HG03442 (cell line): ENCODE results near the gene RPS8.
A peak's percentile ranks its signal among the peaks of the same experiment; 100 is the strongest.
"Not testable (repeated sequence)": the region's sequence is repeated elsewhere in the genome, so short reads cannot be mapped to it uniquely, and the experiment has no call there.

Experiments
- ATAC-seq: cut with Tn5 transposase; IDR thresholded peaks from one replicate; pipeline ENCODE4 v1.9.1; 2021; ENCODE audit warnings: mild to moderate bottlenecking, moderate library complexity; ENCODE audit not compliant: unreplicated experiment

The RPS8 gene

DNA sequence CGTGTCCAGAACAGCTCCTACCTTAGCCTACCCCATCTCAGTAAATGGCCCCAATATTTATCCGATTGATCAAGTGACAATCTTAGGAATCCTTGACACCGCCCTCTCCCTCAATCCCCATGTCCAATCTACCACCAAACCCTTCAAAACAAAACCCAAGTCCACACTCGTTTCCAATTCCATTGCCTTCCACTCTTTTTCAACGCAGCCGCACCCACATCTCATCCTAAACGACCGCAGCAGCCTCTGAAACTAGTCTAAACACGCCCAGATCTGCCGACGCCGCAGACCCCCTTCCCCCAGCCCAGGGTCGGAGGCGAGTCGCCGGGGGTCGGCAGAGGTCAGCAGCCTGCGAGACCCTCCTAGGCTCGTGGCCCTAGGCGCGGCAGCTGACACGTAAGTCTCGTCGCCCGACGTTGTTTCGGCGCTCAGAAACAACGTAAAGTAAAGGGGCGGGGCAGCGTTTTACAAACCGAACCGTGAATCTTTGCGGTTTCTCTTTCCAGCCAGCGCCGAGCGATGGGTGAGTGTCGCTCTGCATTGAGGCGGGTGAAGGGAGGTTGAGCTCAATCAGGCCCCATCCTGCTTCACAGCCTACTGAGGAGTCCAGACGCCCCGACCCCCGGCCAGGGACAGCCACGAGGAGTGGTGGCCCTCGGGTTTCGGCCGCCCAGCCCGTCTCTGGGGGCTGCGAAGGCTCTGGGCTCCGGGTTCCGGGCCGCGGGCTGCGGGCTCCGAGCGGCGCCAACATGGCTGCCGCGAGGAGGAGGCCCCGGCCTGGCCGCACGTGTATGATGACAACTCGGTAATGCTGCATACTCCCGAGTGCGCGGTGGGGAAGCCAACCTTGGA is at the start of gene RPS8:
Gene RPS8, plus strand, starts transcription at position 463 of the 852 bp plus-strand sequence. Its CDS starts 57 bp downstream, at position 520.
- ATAC-seq, result peak; percentile 84

GRCh38 chr1:44730741-44731512 is 44.4 kb upstream of the RPS8 start, which contains the start of gene RNU5D-1:
Gene RNU5D-1 (minus strand): TSS chr1:44731170.
- ATAC-seq, result peak; percentile 69

DNA sequence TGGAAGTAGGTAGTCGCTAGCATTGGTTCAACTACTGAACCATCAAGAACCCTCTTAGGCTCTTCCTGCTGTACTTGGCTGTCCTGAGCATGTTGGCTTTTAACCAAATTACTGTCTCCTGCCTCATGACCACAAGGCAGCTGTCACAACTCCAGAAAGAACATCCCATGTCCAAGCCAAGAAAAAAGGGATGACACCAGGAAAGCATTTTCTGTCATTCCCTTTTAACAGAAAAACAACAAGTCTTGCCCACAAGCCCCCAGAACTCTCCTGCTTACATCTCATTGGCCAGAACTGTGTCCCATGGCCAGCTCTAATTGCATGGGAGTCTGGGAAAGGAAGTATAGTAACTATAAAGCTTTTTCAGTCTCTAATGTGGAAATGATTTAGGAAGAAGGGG is 42.0 kb upstream of the RPS8 start:
- ATAC-seq, result no peak

DNA sequence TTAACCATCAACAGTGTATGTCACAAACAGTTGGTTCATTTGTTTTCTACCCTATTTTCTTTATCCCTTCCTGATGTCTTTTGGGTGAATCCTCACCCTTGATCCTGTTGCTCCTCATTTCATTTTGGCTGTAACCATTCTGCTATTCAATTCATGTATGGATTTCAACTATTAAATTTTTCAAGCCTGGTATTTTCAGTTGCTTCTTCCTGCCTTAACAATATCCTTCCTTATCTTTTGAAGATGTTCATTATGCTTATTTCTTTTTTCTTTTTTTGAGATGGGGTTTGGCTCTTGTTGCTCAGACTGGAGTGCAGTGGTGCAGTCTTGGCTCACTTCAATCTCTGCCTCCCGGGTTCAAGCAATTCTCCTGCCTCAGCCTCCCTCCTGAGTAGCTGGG is 41.6 kb upstream of the RPS8 start:
- ATAC-seq, result no peak

- ATAC-seq, result no peak
Observed at GRCh38 chr1:44735992-44736391, 39.3 kb upstream of the RPS8 start.

DNA sequence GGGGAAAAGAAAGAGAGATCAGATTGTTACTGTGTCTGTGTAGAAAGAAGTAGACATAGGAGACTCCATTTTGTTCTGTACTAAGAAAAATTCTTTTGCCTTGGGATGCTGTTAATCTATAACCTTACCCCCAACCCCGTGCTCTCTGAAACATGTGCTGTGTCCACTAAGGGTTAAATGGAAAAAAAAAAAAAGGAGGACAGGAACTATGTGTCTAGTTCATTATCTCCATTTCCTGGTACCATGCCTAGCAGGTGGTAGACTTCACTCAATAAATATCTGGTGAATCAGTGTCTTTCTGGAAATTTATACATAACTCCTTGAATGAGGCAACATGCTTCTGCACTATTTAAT is 36.4 kb upstream of the RPS8 start:
- not testable (repeated sequence) for ATAC-seq

DNA sequence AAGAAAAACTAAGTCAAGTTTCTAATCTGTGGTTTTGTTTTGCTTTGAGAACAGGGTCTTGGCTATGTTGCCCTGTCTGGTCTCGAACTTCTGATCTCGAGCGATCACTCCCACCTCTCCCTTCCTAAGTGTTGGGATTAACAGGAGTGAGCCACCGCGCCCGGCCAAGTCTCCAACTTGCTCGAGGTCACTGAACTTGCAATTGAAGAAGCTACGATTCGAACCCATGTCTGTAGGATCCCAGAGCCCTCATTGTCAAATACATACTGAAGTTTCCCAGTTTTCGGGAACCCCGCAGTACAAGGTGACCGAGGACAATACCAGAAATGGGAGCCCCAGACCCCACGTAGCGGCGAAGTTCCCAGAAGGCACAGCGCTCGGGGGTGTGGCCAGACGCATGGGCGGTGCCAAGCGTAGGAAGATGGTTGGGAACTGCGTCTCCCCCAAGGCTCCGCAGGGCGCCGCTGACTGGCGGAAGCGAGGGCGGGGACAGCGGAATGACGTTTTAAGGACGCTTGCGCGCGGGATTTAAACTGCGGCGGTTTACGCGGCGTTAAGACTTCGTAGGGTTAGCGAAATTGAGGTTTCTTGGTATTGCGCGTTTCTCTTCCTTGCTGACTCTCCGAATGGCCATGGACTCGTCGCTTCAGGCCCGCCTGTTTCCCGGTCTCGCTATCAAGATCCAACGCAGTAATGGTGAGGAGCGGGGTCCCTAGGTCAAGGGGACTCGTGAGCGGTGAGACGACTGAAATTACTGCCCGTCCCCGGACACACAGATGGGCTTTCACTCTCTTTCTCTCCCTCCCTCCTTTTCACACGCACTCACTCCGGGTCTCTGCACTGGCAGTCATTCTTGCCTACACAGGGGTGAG is 35.8 kb upstream of the RPS8 start, which contains the start of gene KIF2C:
Gene KIF2C, plus strand, starts transcription at position 531 of the 872 bp plus-strand sequence. Its CDS starts 96 bp downstream, at position 627.
- ATAC-seq, result peak; percentile 97

DNA sequence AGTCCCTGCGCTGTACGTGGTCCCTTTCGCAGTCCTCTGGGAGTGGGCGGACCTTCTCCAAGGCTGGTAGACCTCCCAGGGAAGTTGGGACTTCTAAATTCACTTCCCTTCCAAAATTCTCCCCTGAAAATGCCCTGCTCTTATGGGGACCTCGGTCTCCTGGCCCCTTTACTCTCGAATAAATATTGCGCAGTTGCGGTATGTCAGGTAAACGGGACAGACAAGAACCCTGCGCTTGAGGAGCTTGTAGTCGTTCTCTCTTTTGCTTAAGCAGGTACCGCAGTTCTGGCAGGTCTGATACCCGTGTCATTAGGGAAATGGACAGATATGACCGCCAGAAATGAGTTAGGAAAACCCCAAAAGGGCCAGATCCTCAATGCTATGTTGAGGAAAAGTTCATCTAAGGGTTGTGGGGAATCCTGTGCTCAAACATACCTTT is 35.1 kb upstream of the RPS8 start:
- no peak for ATAC-seq

- ATAC-seq, result no peak
Observed at GRCh38 chr1:44743211-44743610, 32.1 kb upstream of the RPS8 start.

DNA sequence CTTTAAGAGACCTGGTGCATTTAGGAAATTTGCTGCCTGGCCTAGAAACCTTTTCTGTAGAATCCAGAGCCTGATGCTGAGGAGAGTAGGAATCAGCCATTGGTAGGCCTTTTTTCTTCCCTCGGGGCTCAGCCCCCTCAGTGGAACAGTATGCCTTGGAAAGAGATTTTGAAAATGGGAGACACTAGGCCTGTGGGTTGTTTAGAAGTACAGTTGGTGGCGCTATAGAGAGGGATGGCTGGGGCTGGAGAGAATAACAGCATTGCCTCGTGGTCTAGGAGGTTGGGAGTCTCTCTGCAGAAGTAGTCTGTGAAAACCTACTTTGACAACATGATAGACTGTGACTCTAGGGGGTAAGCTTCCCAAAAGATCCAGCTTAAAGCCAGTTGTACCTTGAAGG is 27.5 kb upstream of the RPS8 start:
- no peak for ATAC-seq

GRCh38 chr1:44757420-44757819 is 17.9 kb upstream of the RPS8 start:
- no peak for ATAC-seq

GRCh38 chr1:44759077-44759476 is 16.3 kb upstream of the RPS8 start:
- no peak for ATAC-seq

GRCh38 chr1:44760876-44761275 is 14.5 kb upstream of the RPS8 start:
- no peak for ATAC-seq

DNA sequence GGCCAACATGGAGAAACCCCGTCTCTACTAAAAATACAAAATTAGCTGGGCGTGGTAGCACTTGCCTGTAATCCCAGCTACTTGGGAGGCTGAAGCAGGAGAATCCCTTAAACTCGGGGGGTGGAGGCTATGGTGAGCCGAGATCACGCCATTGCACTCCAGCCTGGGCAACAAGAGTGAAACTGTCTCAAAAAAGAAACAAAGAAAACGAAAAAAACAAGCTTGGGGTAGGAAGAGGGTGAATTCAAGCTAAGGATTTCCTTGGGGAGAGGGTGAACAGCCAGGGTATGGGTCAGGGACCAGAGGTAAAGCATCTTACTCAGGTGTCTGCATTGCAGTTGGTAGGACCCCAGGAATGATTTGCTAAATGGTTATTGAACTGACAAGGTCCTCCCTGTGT is 8.9 kb upstream of the RPS8 start:
- ATAC-seq, result not testable (repeated sequence)

DNA sequence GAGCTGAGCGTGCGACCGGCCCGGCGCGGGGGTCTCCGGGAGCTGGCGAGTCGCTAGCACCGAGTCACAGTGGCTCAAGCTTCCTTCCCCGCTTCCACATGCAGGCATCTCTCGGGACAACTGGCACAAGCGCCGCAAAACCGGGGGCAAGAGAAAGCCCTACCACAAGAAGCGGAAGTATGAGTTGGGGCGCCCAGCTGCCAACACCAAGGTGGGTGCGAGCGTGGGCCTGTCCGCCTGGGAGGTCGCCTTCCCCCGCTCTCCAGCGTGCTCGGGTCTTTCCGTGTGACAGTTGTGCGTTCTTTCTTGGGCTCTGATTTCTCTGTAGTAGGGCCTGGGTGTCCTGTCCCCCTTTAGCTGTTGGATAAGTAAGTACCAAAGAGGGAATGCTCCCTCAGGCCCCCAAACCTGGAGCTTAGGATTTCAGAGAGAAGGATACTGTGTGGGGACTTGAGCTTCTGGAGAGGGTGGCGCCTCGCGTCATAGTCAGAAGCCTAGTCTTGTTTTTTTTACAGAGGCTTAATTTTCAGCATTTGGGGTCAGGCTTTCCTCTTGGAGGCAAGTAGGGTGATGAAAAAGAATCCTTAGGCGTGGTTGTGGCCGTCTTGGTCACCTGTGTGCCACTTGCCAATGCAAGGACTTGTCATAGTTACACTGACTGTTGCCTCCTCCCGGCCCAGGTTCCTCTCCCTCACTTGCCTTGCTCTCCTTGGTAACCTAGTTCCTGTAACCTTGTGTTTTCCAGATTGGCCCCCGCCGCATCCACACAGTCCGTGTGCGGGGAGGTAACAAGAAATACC is 790 bp downstream of the RPS8 start:
- ATAC-seq, result peak; percentile 7

GRCh38 chr1:44776730-44777068 is 1.4 kb downstream of the RPS8 start:
- no peak for ATAC-seq

- ATAC-seq, result no peak
Observed at GRCh38 chr1:44777547-44777946, 2.2 kb downstream of the RPS8 start.

GRCh38 chr1:44777969-44778635 is 2.8 kb downstream of the RPS8 start:
- ATAC-seq, result no peak

DNA sequence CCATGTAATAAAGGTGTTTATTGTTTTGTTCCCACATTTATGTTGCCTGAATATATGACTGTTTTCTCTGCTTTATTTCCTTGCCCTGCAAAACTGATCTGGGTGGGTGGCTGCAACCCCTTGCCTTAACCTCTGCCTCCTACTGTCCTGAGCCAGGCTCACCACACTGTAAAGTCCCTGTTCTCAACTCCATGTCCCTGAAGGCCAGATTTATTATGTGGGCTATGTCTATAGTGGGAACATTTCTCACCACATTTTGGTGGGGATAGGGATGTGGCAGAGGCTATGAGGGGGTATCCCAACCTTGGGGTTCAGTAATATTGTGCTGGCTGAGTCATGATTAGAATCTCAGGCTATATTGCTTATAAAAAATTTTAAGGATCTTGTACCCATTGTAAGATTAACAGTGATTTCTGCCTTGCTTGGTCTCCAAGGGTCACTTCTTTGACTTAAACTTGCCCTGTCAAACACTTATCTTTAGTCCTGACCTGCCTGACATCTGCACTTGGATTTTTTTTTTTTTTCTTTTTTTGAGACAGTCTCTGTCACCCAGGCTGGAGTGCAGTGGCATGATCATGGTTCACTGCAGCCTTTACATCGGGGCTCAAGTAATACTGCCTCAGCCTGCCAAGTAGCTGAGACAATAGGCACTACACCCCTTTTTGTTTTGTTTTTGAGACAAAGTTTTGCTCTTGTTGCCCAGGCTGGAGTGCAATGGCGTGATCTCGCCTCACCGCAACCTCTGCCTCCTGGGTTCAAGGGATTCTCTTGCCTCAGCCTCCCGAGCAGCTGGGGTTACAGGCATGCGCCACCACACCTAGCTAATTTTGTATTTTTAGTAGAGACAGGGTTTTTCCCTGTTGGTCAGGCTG is 3.6 kb downstream of the RPS8 start:
- no peak for ATAC-seq
